Posterior cingulate gyrus (tissue), 11 donors: ENCODE results near the gene MIF4GD.
"Not testable (repeated sequence)": the region's sequence is repeated elsewhere in the genome, so short reads cannot be mapped to it uniquely, and the experiment has no call there.

Experiments
- DNase-seq, 10 donors: peaks; one replicate each; pipeline versions ENCODE4 v3.0.0 to v3.0.0-alpha.2; 2020 to 2021; ENCODE audit warnings: mixed read lengths in 3 of 10
- intact Hi-C: fragments of 100-400 bp; cut with DNase I; formaldehyde crosslinking; loops from one replicate; pipeline ENCODE4 v1.15.1; 2023

MIF4GD gene

GRCh38 chr17:75265614-75266315, 5.3 kb downstream of the MIF4GD start:
- peak in 1 of 10 donors; percentile 69 for DNase-seq
- intact Hi-C loops = loop anchor here (10.0 kb wide), 1 partner anchor 61 kb away; the partner anchor contains the start of gene NUP85

- intact Hi-C loops = loop anchor here (10.0 kb wide), 1 partner anchor 58 kb away; the partner anchor contains the start of gene NUP85
- DNase-seq = no peak
These were observed 8.0 kb downstream of the MIF4GD start for GRCh38 chr17:75263055-75263454.

- intact Hi-C loops = loop anchor here (10.0 kb wide), 1 partner anchor 57 kb away; the partner anchor contains the start of gene NUP85
- peak in 1 of 10 donors; percentile 82 for DNase-seq
These were observed 8.9 kb downstream of the MIF4GD start for GRCh38 chr17:75262112-75262606.

GRCh38 chr17:75261336-75262111, 9.5 kb downstream of the MIF4GD start, which contains the start of the genes GGA3 and MRPS7:
GGA3 (minus strand) TSS chr17:75261606; CDS start chr17:75261587, 19 bp downstream.
MRPS7 (plus strand) TSS chr17:75261879; CDS start chr17:75261901, 22 bp downstream.
- intact Hi-C loops = loop anchor here (10.0 kb wide), 1 partner anchor 57 kb away; the partner anchor contains the start of gene NUP85
- peak; percentile 92 to 99 (median 96) for DNase-seq

GRCh38 chr17:75260641-75261335, 10.2 kb downstream of the MIF4GD start:
- no peak for DNase-seq
- intact Hi-C loops = loop anchor here (10.0 kb wide), 1 partner anchor 56 kb away; the partner anchor contains the start of gene NUP85

GRCh38 chr17:75257228-75257627, 13.8 kb downstream of the MIF4GD start:
- intact Hi-C loops = not testable (repeated sequence)

GRCh38 chr17:75255954-75256698, 14.9 kb downstream of the MIF4GD start:
- intact Hi-C loops, DNase-seq: not testable (repeated sequence)

More at GRCh38 chr17:75257228-75257627, 13.8 kb downstream of the MIF4GD start:
- DNase-seq = not testable (repeated sequence)

GRCh38 chr17:75252039-75252816, 18.8 kb downstream of the MIF4GD start:
- DNase-seq = no peak
- intact Hi-C loops = no loop called here

GRCh38 chr17:75250009-75250471, 21.0 kb downstream of the MIF4GD start:
- no peak for DNase-seq
- intact Hi-C loops = no loop called here

GRCh38 chr17:75249564-75249963, 21.5 kb downstream of the MIF4GD start:
- intact Hi-C loops = no loop called here
- no peak for DNase-seq

GRCh38 chr17:75246404-75246803, 24.6 kb downstream of the MIF4GD start:
- DNase-seq = no peak
- intact Hi-C loops = no loop called here

GRCh38 chr17:75245011-75245410, 26.0 kb downstream of the MIF4GD start:
- intact Hi-C loops = no loop called here
- no peak for DNase-seq

- peak in 1 of 10 donors; percentile 81 for DNase-seq
- intact Hi-C loops = no loop called here
These were observed 26.7 kb downstream of the MIF4GD start for GRCh38 chr17:75244133-75244866.

- intact Hi-C loops = loop anchor here (2.0 kb wide), 1 partner anchor 26 kb away; no protein-coding TSS in a partner anchor
- DNase-seq = peak in 1 of 10 donors; percentile 81
These were observed 28.5 kb downstream of the MIF4GD start for GRCh38 chr17:75242461-75243042.

GRCh38 chr17:75241996-75242460, 29.0 kb downstream of the MIF4GD start:
- intact Hi-C loops = loop anchor here (2.0 kb wide), 1 partner anchor 27 kb away; no protein-coding TSS in a partner anchor
- DNase-seq = peak in 2 of 10 donors; percentile 77 to 80

- intact Hi-C loops = no loop called here
- DNase-seq = no peak
These were observed 29.5 kb downstream of the MIF4GD start for GRCh38 chr17:75241502-75241901.

GRCh38 chr17:75241143-75241430, 29.9 kb downstream of the MIF4GD start:
- intact Hi-C loops = no loop called here
- DNase-seq = peak in 1 of 10 donors; percentile 31
